ENCODE data around the gene APBB2. TPM values are rescaled to one million over a fixed set of nuclear protein-coding genes. Genes with fewer than 3 reads are reported as not detected.
A peak's percentile ranks its signal among the peaks of the same experiment; 100 is the strongest.

APBB2 gene
- total and polyA plus RNA-seq, 4 donors: 22.7 to 101 (median 64.4) TPM

DNA sequence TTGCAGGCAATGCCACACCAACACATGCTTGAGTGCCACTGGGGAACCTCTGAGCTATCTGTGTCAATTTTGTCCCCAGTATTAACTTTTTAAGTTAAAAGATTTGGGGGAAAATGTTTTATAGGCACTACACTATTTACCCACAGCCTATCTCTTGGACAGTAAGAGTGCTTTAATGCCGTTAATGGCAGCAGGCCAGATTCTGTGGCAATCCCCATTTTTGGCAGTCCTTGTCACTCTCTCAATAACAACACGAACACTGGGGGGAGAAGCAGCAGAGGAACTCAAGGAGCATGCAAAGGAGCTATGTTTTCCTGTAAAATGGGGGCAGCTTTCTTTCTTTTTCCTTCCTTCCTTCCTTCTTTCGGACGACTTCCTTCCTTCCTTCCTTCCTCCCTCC lies 296.0 kb downstream of the APBB2 start:
- Histone ChIP-seq H3K36me3 (ENCODE audit: control insufficient read depth in 1 of 2, insufficient read depth in 2 of 2, low read length in 1 of 2) (no peaks in the 10 kb centered on the region), H3K4me3 (ENCODE audit: low read length in 2 of 2) (no peak overlapping the region), H3K27me3 (ENCODE audit: control insufficient read depth in 1 of 2, insufficient read depth in 2 of 2, low read length in 1 of 2) (no peaks in the 10 kb centered on the region), H3K4me1 (ENCODE audit: control insufficient read depth in 1 of 2, insufficient read depth in 2 of 2, low read length in 2 of 2) (peaks cover 9 to 12% of the 10 kb centered on the region in 2 donors), H3K9me3 (ENCODE audit: control insufficient read depth, low read length) (no peaks in the 10 kb centered on the region), H3K27ac (ENCODE audit: low read depth in 1 of 2, low read length in 2 of 2) (peak overlapping the region; percentile 69 to 74)
- WGBS, 2 donors: 23 to 26% methylated on average over 4 of the region's 4 CpGs
- peak; percentile 74 for ATAC-seq (ENCODE audit: low FRiP score)
- intact Hi-C loops (cut with DNase I): no loop called here
- DNase-seq: peak; percentile 80 to 88

DNA sequence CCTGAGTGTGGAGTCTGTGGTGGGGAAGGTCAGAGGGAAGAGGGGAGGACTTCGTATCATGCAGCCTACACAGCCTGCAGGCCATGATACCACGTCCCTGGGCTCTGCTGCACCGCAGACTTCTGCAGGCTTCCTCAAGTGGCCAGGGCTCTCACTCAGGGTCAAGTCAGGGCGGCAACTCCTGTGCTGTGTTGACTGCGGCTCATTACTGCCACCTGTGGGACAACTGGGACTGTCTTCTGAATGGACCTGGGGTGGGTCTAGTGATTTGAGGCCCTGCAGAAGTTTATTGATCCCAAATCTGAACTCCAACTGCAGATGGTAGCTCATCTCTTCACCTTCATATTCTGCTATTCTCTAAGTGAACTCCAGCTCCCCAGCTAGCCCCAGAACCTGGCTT lies 297.5 kb downstream of the APBB2 start:
- DNase-seq: peak; percentile 68 to 83
- Histone ChIP-seq H3K27ac (ENCODE audit: low read depth in 1 of 2, low read length in 2 of 2) (peak overlapping the region; percentile 16 to 83), H3K27me3 (ENCODE audit: control insufficient read depth in 1 of 2, insufficient read depth in 2 of 2, low read length in 1 of 2) (no peaks in the 10 kb centered on the region), H3K9me3 (ENCODE audit: control insufficient read depth, low read length) (no peaks in the 10 kb centered on the region), H3K36me3 (ENCODE audit: control insufficient read depth in 1 of 2, insufficient read depth in 2 of 2, low read length in 1 of 2) (no peaks in the 10 kb centered on the region), H3K4me3 (ENCODE audit: low read length in 2 of 2) (no peak overlapping the region), H3K4me1 (ENCODE audit: control insufficient read depth in 1 of 2, insufficient read depth in 2 of 2, low read length in 2 of 2) (peaks cover 9 to 12% of the 10 kb centered on the region in 2 donors)
- peak; percentile 58 for ATAC-seq (ENCODE audit: low FRiP score)
- 38 to 41% methylated on average over 5 of the region's 5 CpGs for WGBS, 2 donors
- intact Hi-C loops (cut with DNase I): no loop called here

DNA sequence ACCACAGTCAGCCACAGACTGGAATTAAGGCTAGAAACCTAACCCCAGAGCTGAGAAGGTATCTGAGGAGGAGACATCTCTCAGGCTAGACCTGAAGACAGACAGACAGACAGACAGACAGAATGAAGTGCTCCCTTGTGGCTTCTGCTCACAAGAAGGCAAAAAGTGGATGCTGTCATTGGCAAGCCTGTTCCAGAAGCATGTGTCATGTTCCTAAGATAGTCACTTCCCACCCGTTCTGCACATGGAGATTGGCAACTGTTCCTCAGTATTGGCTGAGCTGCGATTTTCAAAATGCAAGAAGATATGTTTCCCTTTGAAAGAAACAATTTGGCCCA lies 298.2 kb downstream of the APBB2 start:
- ATAC-seq (ENCODE audit: low FRiP score): peak; percentile 69
- no peak for DNase-seq
- intact Hi-C loops (cut with DNase I): no loop called here
- H3K27me3 ChIP-seq (ENCODE audit: control insufficient read depth in 1 of 2, insufficient read depth in 2 of 2, low read length in 1 of 2): no peaks in the 10 kb centered on the region
- WGBS, 2 donors: 2 to 8% methylated on average over 2 of the region's 2 CpGs
- no peaks in the 10 kb centered on the region for H3K9me3 ChIP-seq (ENCODE audit: control insufficient read depth, low read length)
- H3K27ac ChIP-seq (ENCODE audit: low read depth in 1 of 2, low read length in 2 of 2): peak overlapping the region; percentile 83 to 91
- no peaks in the 10 kb centered on the region for H3K36me3 ChIP-seq (ENCODE audit: control insufficient read depth in 1 of 2, insufficient read depth in 2 of 2, low read length in 1 of 2)
- H3K4me3 ChIP-seq (ENCODE audit: low read length in 2 of 2): no peak overlapping the region
- peaks cover 9 to 12% of the 10 kb centered on the region in 2 donors for H3K4me1 ChIP-seq (ENCODE audit: control insufficient read depth in 1 of 2, insufficient read depth in 2 of 2, low read length in 2 of 2)

DNA sequence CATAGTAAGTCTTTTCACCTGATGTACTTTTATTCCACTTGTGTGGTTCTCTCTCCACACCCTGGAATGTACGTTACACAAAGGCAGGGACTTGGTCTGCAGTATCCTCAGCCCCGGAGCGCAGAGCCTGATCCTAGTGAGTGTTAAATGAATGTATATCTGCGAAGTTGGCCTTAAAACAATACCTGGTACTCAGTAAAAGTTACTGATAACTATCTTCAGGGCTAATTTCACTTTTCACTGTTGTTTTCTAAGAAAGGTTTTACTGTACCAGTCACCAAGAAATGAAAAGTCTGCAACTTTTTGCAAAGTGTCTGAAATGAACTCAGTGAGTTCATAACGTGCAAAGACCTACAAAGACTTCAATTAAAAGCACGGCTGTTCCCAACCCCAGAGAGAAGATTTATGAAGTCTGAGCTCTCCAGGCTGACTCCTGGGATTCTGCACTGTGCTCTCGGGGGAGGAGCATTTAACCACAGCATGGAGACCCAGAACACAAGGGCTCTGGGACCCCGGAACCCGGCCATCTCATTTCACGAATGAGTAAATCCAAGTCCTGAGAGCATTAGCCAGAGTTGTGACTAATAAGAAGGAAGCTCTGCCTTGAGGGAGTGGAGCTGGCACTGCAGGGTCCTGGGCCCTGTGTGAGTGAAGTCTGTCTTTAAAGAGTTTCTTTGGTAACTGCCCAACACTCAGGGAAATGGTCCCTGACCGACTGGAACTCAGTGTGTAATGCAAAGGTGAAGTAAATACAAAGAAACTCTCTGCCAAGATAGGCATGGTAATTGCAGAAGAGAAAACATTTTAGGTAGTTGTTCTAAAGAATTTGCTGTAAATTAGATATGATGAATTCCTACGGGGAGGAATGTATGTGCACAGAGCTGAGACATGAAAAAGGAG lies 298.8 kb downstream of the APBB2 start:
- Histone ChIP-seq H3K9me3 (ENCODE audit: control insufficient read depth, low read length) (no peaks in the 10 kb centered on the region), H3K4me1 (ENCODE audit: control insufficient read depth in 1 of 2, insufficient read depth in 2 of 2, low read length in 2 of 2) (peaks cover 9 to 12% of the 10 kb centered on the region in 2 donors), H3K4me3 (ENCODE audit: low read length in 2 of 2) (no peak overlapping the region), H3K27me3 (ENCODE audit: control insufficient read depth in 1 of 2, insufficient read depth in 2 of 2, low read length in 1 of 2) (no peaks in the 10 kb centered on the region), H3K36me3 (ENCODE audit: control insufficient read depth in 1 of 2, insufficient read depth in 2 of 2, low read length in 1 of 2) (no peaks in the 10 kb centered on the region), H3K27ac (ENCODE audit: low read depth in 1 of 2, low read length in 2 of 2) (peak overlapping the region; percentile 91 to 93)
- ATAC-seq (ENCODE audit: low FRiP score) (no peak), DNase-seq (peak in 1 of 2 donors; percentile 79)
- 24 to 26% methylated on average over 12 of the region's 12 CpGs for WGBS, 2 donors
- intact Hi-C loops (cut with DNase I): no loop called here

DNA sequence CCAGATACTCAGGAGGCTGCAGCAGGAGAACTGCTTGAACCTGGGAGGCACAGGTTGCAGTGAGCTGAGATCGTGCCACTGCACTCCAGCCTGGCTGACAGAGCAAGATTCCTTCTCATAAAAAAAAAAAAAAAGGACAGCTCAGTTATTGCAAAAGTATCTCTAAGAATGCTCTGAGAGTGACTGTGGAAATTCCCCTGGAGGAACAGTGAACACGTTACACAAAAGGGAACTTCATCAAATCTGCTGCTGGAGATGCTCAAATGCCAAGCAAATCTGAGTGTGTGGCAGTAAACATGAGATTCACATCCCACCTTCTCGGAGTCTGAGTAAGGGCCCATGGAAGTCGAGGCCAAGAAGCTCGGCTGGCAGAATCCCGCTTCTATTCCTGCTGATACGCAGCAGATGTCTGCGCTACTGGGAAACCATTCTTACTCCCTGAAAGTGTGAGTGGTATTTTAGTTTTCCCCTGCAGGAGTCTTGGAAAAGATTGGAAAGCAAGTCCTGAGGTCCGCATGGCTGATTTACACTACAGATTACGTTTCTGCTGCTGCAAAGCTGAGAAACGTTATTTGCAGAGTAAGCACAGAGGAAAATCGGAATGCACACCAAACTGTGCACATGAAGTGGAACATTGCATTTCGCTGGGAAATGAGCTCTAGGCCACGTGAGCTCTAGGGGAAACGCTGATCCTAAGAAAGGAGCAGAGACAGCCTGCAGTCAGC lies 301.7 kb downstream of the APBB2 start:
- WGBS, 2 donors: 83 to 85% methylated on average over 15 of the region's 15 CpGs
- Histone ChIP-seq H3K36me3 (ENCODE audit: control insufficient read depth in 1 of 2, insufficient read depth in 2 of 2, low read length in 1 of 2) (no peaks in the 10 kb centered on the region), H3K4me1 (ENCODE audit: control insufficient read depth in 1 of 2, insufficient read depth in 2 of 2, low read length in 2 of 2) (peaks cover 3 to 12% of the 10 kb centered on the region in 2 donors), H3K9me3 (ENCODE audit: control insufficient read depth, low read length) (no peaks in the 10 kb centered on the region), H3K27me3 (ENCODE audit: control insufficient read depth in 1 of 2, insufficient read depth in 2 of 2, low read length in 1 of 2) (no peaks in the 10 kb centered on the region), H3K4me3 (ENCODE audit: low read length in 2 of 2) (no peak overlapping the region), H3K27ac (ENCODE audit: low read depth in 1 of 2, low read length in 2 of 2) (peak overlapping the region in 1 of 2 donors; percentile 14)
- ATAC-seq (ENCODE audit: low FRiP score): no peak
- intact Hi-C loops (cut with DNase I): no loop called here
- no peak for DNase-seq

DNA sequence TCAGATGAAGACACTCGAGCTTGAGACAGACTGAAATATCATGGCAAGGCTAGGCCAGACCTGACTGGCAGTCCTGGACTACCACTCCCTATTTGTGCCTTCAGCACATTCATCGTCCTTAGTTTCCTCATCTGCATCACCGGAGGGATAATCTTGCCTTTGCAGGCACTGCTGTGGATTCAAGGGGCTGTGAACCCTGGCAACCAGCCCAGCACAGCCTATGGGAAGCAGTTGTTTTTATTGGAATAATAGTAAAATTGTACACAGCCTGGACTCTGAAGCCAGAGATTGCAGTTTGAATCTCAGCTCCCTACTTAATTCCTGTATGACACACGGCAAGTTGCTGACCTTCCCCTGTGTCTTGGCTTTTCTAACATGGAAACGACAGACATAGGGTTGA lies 303.6 kb downstream of the APBB2 start:
- DNase-seq: no peak
- Histone ChIP-seq H3K27me3 (ENCODE audit: control insufficient read depth in 1 of 2, insufficient read depth in 2 of 2, low read length in 1 of 2) (no peaks in the 10 kb centered on the region), H3K4me1 (ENCODE audit: control insufficient read depth in 1 of 2, insufficient read depth in 2 of 2, low read length in 2 of 2) (peaks cover 3 to 6% of the 10 kb centered on the region in 2 donors), H3K4me3 (ENCODE audit: low read length in 2 of 2) (no peak overlapping the region), H3K9me3 (ENCODE audit: control insufficient read depth, low read length) (no peaks in the 10 kb centered on the region), H3K36me3 (ENCODE audit: control insufficient read depth in 1 of 2, insufficient read depth in 2 of 2, low read length in 1 of 2) (no peaks in the 10 kb centered on the region), H3K27ac (ENCODE audit: low read depth in 1 of 2, low read length in 2 of 2) (peak overlapping the region; percentile 59 to 62)
- intact Hi-C loops (cut with DNase I): no loop called here
- WGBS, 2 donors: 43 to 45% methylated on average over 5 of the region's 5 CpGs
- no peak for ATAC-seq (ENCODE audit: low FRiP score)

DNA sequence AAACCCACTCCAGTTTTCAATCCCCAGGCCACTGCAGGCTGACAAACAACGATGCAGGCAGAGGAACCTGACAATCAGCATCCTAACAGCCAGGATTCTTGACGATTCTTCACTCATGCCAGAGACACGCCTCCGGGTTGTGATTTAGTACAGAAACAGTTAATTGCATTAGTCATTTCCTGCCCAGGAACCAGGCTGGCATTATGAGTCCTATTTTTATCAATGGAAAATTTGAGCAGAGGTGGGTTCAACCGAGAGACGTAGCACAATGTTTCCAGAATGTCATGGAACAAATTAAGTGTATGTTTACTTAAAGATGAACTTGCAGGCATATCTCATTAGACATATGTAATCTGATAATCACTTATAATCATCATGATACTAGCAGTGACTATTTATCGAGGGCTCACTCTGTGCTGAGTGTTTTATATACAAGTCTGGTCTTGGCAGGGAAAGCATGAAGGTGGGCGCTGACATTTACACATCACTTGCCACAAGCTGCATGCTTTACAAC lies 304.9 kb downstream of the APBB2 start:
- WGBS, 2 donors: 5 to 9% methylated on average over 8 of the region's 8 CpGs
- Histone ChIP-seq H3K9me3 (ENCODE audit: control insufficient read depth, low read length) (no peaks in the 10 kb centered on the region), H3K27ac (ENCODE audit: low read depth in 1 of 2, low read length in 2 of 2) (peak overlapping the region; percentile 74 to 97), H3K27me3 (ENCODE audit: control insufficient read depth in 1 of 2, insufficient read depth in 2 of 2, low read length in 1 of 2) (no peaks in the 10 kb centered on the region), H3K36me3 (ENCODE audit: control insufficient read depth in 1 of 2, insufficient read depth in 2 of 2, low read length in 1 of 2) (no peaks in the 10 kb centered on the region), H3K4me1 (ENCODE audit: control insufficient read depth in 1 of 2, insufficient read depth in 2 of 2, low read length in 2 of 2) (peaks cover 0 to 3% of the 10 kb centered on the region in 2 donors), H3K4me3 (ENCODE audit: low read length in 2 of 2) (no peak overlapping the region)
- ATAC-seq (ENCODE audit: low FRiP score) (peak; percentile 78), DNase-seq (peak in 1 of 2 donors; percentile 71)
- intact Hi-C loops (cut with DNase I): loop anchor here in 1 of 2 donors (5.0 kb wide), 1 partner anchor 308 kb away; no protein-coding TSS in a partner anchor

DNA sequence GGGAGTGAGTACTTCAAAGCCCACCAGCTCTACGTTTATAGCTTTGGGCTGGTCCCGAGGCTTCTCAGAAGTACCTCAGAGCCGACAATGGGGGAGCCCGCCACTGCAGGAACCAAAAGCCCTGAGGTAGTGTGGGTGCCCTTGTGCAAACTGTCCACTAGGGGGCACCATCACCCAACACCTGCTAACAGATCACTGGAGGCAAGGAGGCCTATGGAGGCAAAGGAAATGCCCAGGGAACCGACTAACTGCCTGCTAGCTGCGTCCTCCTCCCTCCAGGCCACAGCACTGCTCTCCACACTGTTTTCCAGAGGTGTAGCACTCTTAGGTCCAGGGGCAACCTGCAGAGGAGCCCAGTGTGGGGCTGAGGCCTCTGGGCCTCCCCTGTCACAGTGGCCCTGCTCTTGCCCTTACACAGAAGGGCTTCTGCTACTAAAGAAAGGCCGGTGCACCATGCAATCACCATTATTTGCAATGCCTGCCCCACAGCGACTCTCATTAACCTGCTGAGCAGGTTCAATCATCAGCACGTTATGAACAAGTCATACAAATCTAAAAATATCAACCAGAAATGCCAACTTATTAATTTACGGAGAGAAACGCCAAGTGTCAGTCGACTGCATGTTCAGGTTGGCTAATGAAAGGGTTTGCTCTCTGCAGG lies 305.5 kb downstream of the APBB2 start:
- peaks cover 0 to 1% of the 10 kb centered on the region in 2 donors for H3K27me3 ChIP-seq (ENCODE audit: control insufficient read depth in 1 of 2, insufficient read depth in 2 of 2, low read length in 1 of 2)
- intact Hi-C loops (cut with DNase I): loop anchor here (1.0 to 5.0 kb wide), 2 partner anchors 15 to 308 kb away; no protein-coding TSS in a partner anchor
- DNase-seq: peak; percentile 84 to 88
- WGBS, 2 donors: 5 to 9% methylated on average over 12 of the region's 12 CpGs
- H3K4me1 ChIP-seq (ENCODE audit: control insufficient read depth in 1 of 2, insufficient read depth in 2 of 2, low read length in 2 of 2): peaks cover 0 to 3% of the 10 kb centered on the region in 2 donors
- H3K9me3 ChIP-seq (ENCODE audit: control insufficient read depth, low read length): no peaks in the 10 kb centered on the region
- peak overlapping the region; percentile 62 to 97 for H3K27ac ChIP-seq (ENCODE audit: low read depth in 1 of 2, low read length in 2 of 2)
- no peaks in the 10 kb centered on the region for H3K36me3 ChIP-seq (ENCODE audit: control insufficient read depth in 1 of 2, insufficient read depth in 2 of 2, low read length in 1 of 2)
- peak; percentile 90 for ATAC-seq (ENCODE audit: low FRiP score)
- H3K4me3 ChIP-seq (ENCODE audit: low read length in 2 of 2): no peak overlapping the region
